K562 (cell line): ENCODE data around the gene NUDT12. TPM values are rescaled to one million over a fixed set of nuclear protein-coding genes. Genes with fewer than 3 reads are reported as not detected.

ENCODE experiments used
- ATAC-seq: fragments of 200-7000 bp; cut with Tn5 transposase; 3 replicates; pipeline ENCODE4 v1.9.1; 2020; ENCODE audit warnings: moderate library complexity
- BruUV-seq: library from RNA; stranded (reverse); fragments of 400-500 nt; replicated peaks from 2 replicates; lab custom pipeline; 2021; lab: Mats Ljungman, UMichigan
- CTCF ChIA-PET: fragments of 300-600 bp; formaldehyde crosslinking; extraction: SDS; loops from one replicate; lab custom pipeline; 2021; ENCODE audit warnings: low intra/inter-chr PET ratio; lab: Yijun Ruan, JAX
- POLR2A ChIA-PET: fragments of 300-600, 350-650 bp; sonication (Branson Sonifier 250); formaldehyde crosslinking; extraction: SDS; loops from one replicate; lab custom pipeline; 2021; ENCODE audit warnings: antibody characterized with exemption, inconsistent platforms; lab: Yijun Ruan, JAX
- DNase-seq, 4 experiments: peaks; one replicate each; pipeline versions ENCODE4 v3.0.0 to v3.0.0-alpha.2; 2011 to 2018; ENCODE audit warnings: low spot score in 3 of 4, mixed read lengths in 3 of 4; ENCODE audit errors: extremely low read depth in 1 of 4
- FAIRE-seq: peaks from 2 replicates; lab custom pipeline; 2011; peaks lifted over from hg19 to GRCh38; lab: Jason Lieb, UNC
- H2AFZ ChIP-seq: 2 replicates; pipeline ENCODE4 v1.6.0; 2011; ENCODE audit warnings: low read depth, low read length, control low read depth, inconsistent platforms
- H3K27ac ChIP-seq: fragments of 200-600 bp; 3 replicates; pipeline ENCODE4 v1.8.0; 2011; ENCODE audit warnings: low read depth, mild to moderate bottlenecking, control low read depth, inconsistent platforms, low read length, moderate library complexity, mixed read lengths; ENCODE audit errors: extremely low read depth
- H3K27me3 ChIP-seq, 2 experiments: fragments of 300-600 bp in 1 of 2; 2 replicates in 1 of 2; 3 replicates in 1 of 2; pipeline versions ENCODE4 v1.6.0 to v1.8.0; 2011; ENCODE audit warnings: inconsistent platforms in 2 of 2, low read length in 2 of 2, mild to moderate bottlenecking in 1 of 2, mixed read lengths in 1 of 2, moderate library complexity in 1 of 2; ENCODE audit not compliant: control insufficient read depth in 2 of 2, insufficient read depth in 2 of 2
- H3K36me3 ChIP-seq: fragments of 300-600 bp; 3 replicates; pipeline ENCODE4 v1.8.0; 2011; ENCODE audit warnings: mild to moderate bottlenecking, low read length, inconsistent platforms; ENCODE audit not compliant: control insufficient read depth, insufficient read depth
- H3K4me1 ChIP-seq, 2 experiments: fragments of 200-600 bp in 1 of 2; replicated peaks in 1 of 2; 2 replicates in 1 of 2; 3 replicates in 1 of 2; pipeline versions ENCODE4 v1.5.1 to v1.8.0; 2011; ENCODE audit warnings: inconsistent platforms in 2 of 2, low read length in 2 of 2, mild to moderate bottlenecking in 1 of 2, mixed read lengths in 1 of 2, moderate library complexity in 1 of 2; ENCODE audit not compliant: control insufficient read depth in 2 of 2, insufficient read depth in 2 of 2
- H3K4me2 ChIP-seq: 2 replicates; pipeline ENCODE4 v1.6.1; 2011; ENCODE audit warnings: low read length, control low read depth, inconsistent platforms, mixed read lengths; ENCODE audit not compliant: insufficient read depth
- H3K4me3 ChIP-seq: fragments of 200-600 bp; sonication (generic), shearing (Covaris generic); 2 replicates; pipeline ENCODE4 v1.5.1; 2016; ENCODE audit warnings: control low read depth, inconsistent platforms
- H3K79me2 ChIP-seq: fragments of 200-600 bp; 3 replicates; pipeline ENCODE4 v1.8.0; 2011; ENCODE audit warnings: low read length, inconsistent platforms; ENCODE audit not compliant: control insufficient read depth, insufficient read depth
- H3K9ac ChIP-seq, 2 experiments: 2 replicates each; pipeline versions ENCODE4 v1.6.0 to v1.6.1; 2011; ENCODE audit warnings: low read depth in 2 of 2, low read length in 2 of 2, control low read depth in 1 of 2, inconsistent platforms in 1 of 2, mild to moderate bottlenecking in 1 of 2, mixed read lengths in 1 of 2; ENCODE audit not compliant: insufficient read depth in 1 of 2
- H3K9me1 ChIP-seq: one replicate; pipeline ENCODE4 v1.6.0; 2011; ENCODE audit warnings: inconsistent platforms, mild to moderate bottlenecking, low read length, moderate library complexity; ENCODE audit not compliant: control insufficient read depth, insufficient read depth
- H3K9me3 ChIP-seq: replicated peaks from 2 replicates; pipeline ENCODE4 v1.5.1; 2011; ENCODE audit warnings: low read depth, low read length, inconsistent platforms; ENCODE audit not compliant: control insufficient read depth, insufficient read depth
- H4K20me1 ChIP-seq: replicated peaks from 2 replicates; pipeline ENCODE4 v1.6.1; 2011; ENCODE audit warnings: low read length, inconsistent platforms, mixed read lengths; ENCODE audit not compliant: control insufficient read depth, insufficient read depth
- AFF1 ChIP-seq, 2 experiments: fragments of 450-650 bp; IDR thresholded peaks; 2 replicates each; pipeline ENCODE4 v1.6.1; 2018; ENCODE audit warnings: mild to moderate bottlenecking in 2 of 2, low read depth in 1 of 2; ENCODE audit not compliant: partially characterized antibody in 2 of 2
- JUNB ChIP-seq: fragments of 450-650 bp; formaldehyde crosslinking; conservative IDR thresholded peaks from 2 replicates; pipeline ENCODE4 v1.4.0; 2020; ENCODE audit warnings: mild to moderate bottlenecking
- OTX1 ChIP-seq: fragments of 450-650 bp; formaldehyde crosslinking; IDR thresholded peaks from 2 replicates; pipeline ENCODE4 v1.4.0; 2022; ENCODE audit warnings: mild to moderate bottlenecking
- ZBTB43 ChIP-seq: sonication (generic); formaldehyde crosslinking; IDR thresholded peaks from 2 replicates; pipeline ENCODE4 v1.8.0; 2023; ENCODE audit warnings: mild to moderate bottlenecking, missing genetic modification reagents
- ZFP91 ChIP-seq: sonication (generic); formaldehyde crosslinking; IDR thresholded peaks from 2 replicates; pipeline ENCODE4 v1.8.0; 2022; ENCODE audit warnings: mild to moderate bottlenecking, missing genetic modification reagents
- ZNF184 ChIP-seq: sonication (generic); formaldehyde crosslinking; IDR thresholded peaks from 2 replicates; pipeline ENCODE4 v1.5.0; 2020; ENCODE audit warnings: missing genetic modification reagents
- ZNF324 ChIP-seq: fragments of 250-450 bp; sonication (Bioruptor Pico); IDR thresholded peaks from 2 replicates; pipeline ENCODE4 v1.4.0; 2020; ENCODE audit warnings: mild to moderate bottlenecking
- ZNF695 ChIP-seq: fragments of 450-650 bp; formaldehyde crosslinking; IDR thresholded peaks from 2 replicates; pipeline ENCODE4 v1.4.0; 2020; ENCODE audit warnings: mild to moderate bottlenecking, moderate library complexity
- WGBS: fragments of 100-300 bp; shearing (Covaris generic); methylation state at CpG from one replicate; pipeline ENCODE4 v1.1.6; 2016; ENCODE audit warnings: low coverage, mixed read lengths; ENCODE audit not compliant: insufficient coverage; ENCODE audit errors: missing lambda C conversion rate; 5-methylcytosine and 5-hydroxymethylcytosine counted together
- in situ Hi-C: fragments of 300-500 bp; cut with MboI; formaldehyde crosslinking; loops from 4 replicates; pipeline ENCODE4 v1.15.0; 2018; ENCODE audit warnings: inconsistent platforms, mixed read lengths
- intact Hi-C: fragments of 100-400 bp; cut with micrococcal nuclease; formaldehyde crosslinking; loops from 2 replicates; pipeline ENCODE4 v1.14.2; 2022
- polyA plus RNA-seq, 8 experiments: library from polyadenylated mRNA; depleted of rRNA in 4 of 8; stranded (reverse) in 5 of 8; unstranded in 3 of 8; fragments of >200 nt; fragmentation: Nextera tagmentation in 2 of 8; fragmentation: Illumina TruSeq in 1 of 8; extraction: Ambion mirVana in 2 of 8; extraction: Trizol in 1 of 8; gene quantifications; 2 replicates each; pipeline versions ENCODE4 v1.2.1 to v1.2.3, GENCODE V29; 2011 to 2014; ENCODE audit warnings: inconsistent platforms in 1 of 8, missing spikeins in 1 of 8
- total RNA-seq, 7 experiments: library from RNA; depleted of rRNA in 6 of 7; stranded (reverse); fragments of >200 nt in 6 of 7; fragmentation: Illumina TruSeq in 2 of 7; extraction: Trizol in 2 of 7; gene quantifications; 2 replicates each; pipeline versions ENCODE4 v1.2.1 to v1.2.3, GENCODE V29; 2011 to 2021; ENCODE audit warnings: low replicate concordance in 1 of 7
- TF ChIP-seq, protein P1 (sequence below): fragments of 450-650 bp; IDR thresholded peaks from 2 replicates; pipeline ENCODE4 v1.6.1; 2018; ENCODE audit not compliant: partially characterized antibody

The NUDT12 gene
- total and polyA plus RNA-seq, 9 of the 15 experiments (the other 6 are each of a cell fraction or from before 2014, with no cell fraction given): 10.9 to 27.2 (median 18.5) TPM

- TF ChIP-seq, protein P1, sequence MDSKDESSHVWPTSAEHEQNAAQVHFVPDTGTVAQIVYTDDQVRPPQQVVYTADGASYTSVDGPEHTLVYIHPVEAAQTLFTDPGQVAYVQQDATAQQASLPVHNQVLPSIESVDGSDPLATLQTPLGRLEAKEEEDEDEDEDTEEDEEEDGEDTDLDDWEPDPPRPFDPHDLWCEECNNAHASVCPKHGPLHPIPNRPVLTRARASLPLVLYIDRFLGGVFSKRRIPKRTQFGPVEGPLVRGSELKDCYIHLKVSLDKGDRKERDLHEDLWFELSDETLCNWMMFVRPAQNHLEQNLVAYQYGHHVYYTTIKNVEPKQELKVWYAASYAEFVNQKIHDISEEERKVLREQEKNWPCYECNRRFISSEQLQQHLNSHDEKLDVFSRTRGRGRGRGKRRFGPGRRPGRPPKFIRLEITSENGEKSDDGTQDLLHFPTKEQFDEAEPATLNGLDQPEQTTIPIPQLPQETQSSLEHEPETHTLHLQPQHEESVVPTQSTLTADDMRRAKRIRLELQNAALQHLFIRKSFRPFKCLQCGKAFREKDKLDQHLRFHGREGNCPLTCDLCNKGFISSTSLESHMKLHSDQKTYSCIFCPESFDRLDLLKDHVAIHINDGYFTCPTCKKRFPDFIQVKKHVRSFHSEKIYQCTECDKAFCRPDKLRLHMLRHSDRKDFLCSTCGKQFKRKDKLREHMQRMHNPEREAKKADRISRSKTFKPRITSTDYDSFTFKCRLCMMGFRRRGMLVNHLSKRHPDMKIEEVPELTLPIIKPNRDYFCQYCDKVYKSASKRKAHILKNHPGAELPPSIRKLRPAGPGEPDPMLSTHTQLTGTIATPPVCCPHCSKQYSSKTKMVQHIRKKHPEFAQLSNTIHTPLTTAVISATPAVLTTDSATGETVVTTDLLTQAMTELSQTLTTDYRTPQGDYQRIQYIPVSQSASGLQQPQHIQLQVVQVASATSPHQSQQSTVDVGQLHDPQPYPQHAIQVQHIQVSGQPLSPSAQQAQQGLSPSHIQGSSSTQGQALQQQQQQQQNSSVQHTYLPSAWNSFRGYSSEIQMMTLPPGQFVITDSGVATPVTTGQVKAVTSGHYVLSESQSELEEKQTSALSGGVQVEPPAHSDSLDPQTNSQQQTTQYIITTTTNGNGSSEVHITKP: no peak
- TF ChIP-seq ZFP91 (CRISPR knock-in tag): no peak
- no peak for TF ChIP-seq OTX1 (CRISPR knock-in tag)
- no peak for TF ChIP-seq ZNF184 (CRISPR knock-in tag)
Measured at GRCh38 chr5:103590221-103590620, 27.6 kb upstream of the NUDT12 start (continued).

- 13% methylated on average over 2 of the region's 3 CpGs for WGBS
- H3K4me1 ChIP-seq: no peaks in the 10 kb centered on the region
- no peak for FAIRE-seq
- H3K9me3 ChIP-seq: no peaks in the 10 kb centered on the region
- BruUV-seq: no TSS peak
- no peaks in the 10 kb centered on the region for H3K27me3 ChIP-seq
- peak overlapping the region; percentile 47; the same call in 1 of the 2 replicates for H2AFZ ChIP-seq
- in situ Hi-C loops (loop anchor here (10.0 kb wide), 1 partner anchor 585 kb away; no protein-coding TSS in a partner anchor), intact Hi-C loops (loop anchor here (5.0 to 10.0 kb wide), 3 partner anchors 118 to 495 kb away; no protein-coding TSS in a partner anchor)
- CTCF ChIA-PET: no interaction called here
- no peak for DNase-seq
- H3K36me3 ChIP-seq: no peaks in the 10 kb centered on the region
- POLR2A ChIA-PET: interaction anchor here (0.9 kb wide), 1 partner anchor 13 kb away, joined by 3 read pairs; no protein-coding TSS in a partner anchor
- no peak; the same call in 2 of the 3 replicates for ATAC-seq
- no peak overlapping the region for H3K4me3 ChIP-seq
- no peaks in the 10 kb centered on the region for H3K79me2 ChIP-seq
- no peak overlapping the region for H3K4me2 ChIP-seq
- no peaks in the 10 kb centered on the region for H4K20me1 ChIP-seq
- H3K9me1 ChIP-seq: no peaks in the 10 kb centered on the region
- no peak overlapping the region for H3K9ac ChIP-seq
- H3K27ac ChIP-seq: no peak overlapping the region
- no peak for TF ChIP-seq AFF1 (IDR thresholded peaks at IDR 0.05; ENCODE audit: low read depth in 1 of 2, partially characterized antibody in 2 of 2)
- no peak for TF ChIP-seq ZNF324 (CRISPR knock-in tag)
- no peak for TF ChIP-seq JUNB
- no peak for TF ChIP-seq ZBTB43 (CRISPR knock-in tag)
- no peak for TF ChIP-seq ZNF695
Measured at GRCh38 chr5:103589776-103590175, 27.2 kb upstream of the NUDT12 start.
